ENCODE data around the gene ZP3.

DNA sequence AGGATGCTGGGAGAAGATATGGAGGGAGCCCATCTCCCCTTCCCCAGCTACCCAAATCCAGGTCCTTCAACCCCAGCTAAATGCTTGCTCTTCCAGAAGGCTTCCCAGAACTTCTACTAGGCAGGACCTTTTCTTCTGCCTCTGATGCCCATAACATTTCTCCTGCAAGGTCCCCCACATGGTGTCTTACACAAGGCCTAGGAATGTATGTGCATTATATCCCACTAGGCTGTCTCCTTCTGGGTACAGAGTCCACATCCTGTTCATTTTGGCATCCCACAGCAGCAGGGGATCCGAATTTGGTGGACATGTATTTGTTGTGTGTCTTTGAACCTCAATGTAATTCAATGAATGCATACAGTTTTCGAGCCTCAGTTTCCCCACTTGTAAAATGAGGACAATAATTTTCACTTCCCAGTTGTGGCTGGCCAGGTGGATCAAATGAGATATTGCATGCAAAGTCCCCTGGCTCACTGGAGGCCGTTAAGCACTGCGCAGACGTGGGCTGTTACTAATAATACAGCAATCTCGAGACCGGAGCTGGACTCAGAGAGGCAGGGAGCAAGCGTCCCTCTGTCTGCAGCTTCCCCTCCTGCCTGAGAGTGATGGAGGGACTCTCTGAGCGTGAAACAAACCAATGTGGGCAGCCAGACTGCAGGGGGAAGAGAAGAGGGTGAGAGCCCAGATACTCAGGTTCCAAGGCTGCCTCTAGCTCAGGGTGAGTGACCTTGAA lies 47.4 kb upstream of the ZP3 start:
- TF ChIP-seq, protein P1, sequence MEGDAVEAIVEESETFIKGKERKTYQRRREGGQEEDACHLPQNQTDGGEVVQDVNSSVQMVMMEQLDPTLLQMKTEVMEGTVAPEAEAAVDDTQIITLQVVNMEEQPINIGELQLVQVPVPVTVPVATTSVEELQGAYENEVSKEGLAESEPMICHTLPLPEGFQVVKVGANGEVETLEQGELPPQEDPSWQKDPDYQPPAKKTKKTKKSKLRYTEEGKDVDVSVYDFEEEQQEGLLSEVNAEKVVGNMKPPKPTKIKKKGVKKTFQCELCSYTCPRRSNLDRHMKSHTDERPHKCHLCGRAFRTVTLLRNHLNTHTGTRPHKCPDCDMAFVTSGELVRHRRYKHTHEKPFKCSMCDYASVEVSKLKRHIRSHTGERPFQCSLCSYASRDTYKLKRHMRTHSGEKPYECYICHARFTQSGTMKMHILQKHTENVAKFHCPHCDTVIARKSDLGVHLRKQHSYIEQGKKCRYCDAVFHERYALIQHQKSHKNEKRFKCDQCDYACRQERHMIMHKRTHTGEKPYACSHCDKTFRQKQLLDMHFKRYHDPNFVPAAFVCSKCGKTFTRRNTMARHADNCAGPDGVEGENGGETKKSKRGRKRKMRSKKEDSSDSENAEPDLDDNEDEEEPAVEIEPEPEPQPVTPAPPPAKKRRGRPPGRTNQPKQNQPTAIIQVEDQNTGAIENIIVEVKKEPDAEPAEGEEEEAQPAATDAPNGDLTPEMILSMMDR (conservative IDR thresholded peaks at IDR 0.05) = no peak
- no peak for TF ChIP-seq EZH2 (IDR thresholded peaks at IDR 0.05; ENCODE audit: low read depth)

All from PC-9 (cell line).